CD4-positive, alpha-beta T cell (primary cell): Measurements from ENCODE around the gene STARD7. TPM values are rescaled to one million over a fixed set of nuclear protein-coding genes. Genes with fewer than 3 reads are reported as not detected.
A peak's percentile ranks its signal among the peaks of the same experiment; 100 is the strongest.

ENCODE experiments used
- ATAC-seq: fragments of 200-7000 bp; cut with Tn5 transposase; one replicate; pipeline ENCODE4 v1.10.0; 2022; ENCODE audit warnings: mild to moderate bottlenecking; ENCODE audit not compliant: poor library complexity
- CTCF ChIA-PET: fragments of 350-600 bp; sonication (Branson Sonifier 250); formaldehyde crosslinking; loops from one replicate; lab custom pipeline; 2021; ENCODE audit warnings: antibody characterized with exemption, inconsistent platforms; lab: Charles Lee
- POLR2A ChIA-PET: fragments of 350-600 bp; sonication (Branson Sonifier 250); formaldehyde crosslinking; loops from one replicate; lab custom pipeline; 2021; ENCODE audit warnings: antibody characterized with exemption, inconsistent platforms; lab: Charles Lee
- DNase-seq, 14 experiments: peaks; one replicate each; pipeline ENCODE4 v3.0.0-alpha.2; 2013 to 2020; ENCODE audit warnings: mixed read lengths in 2 of 14
- H3K27ac ChIP-seq, 2 donors: one replicate each; pipeline versions ENCODE4 v1.5.1 to v1.7.0; 2013; ENCODE audit warnings: low read length in 2 of 2, low read depth in 1 of 2, mild to moderate bottlenecking in 1 of 2
- H3K27me3 ChIP-seq, 2 experiments: 1 replicate in 1 of 2; 2 replicates in 1 of 2; pipeline versions ENCODE4 v1.6.1 to v1.7.0; 2013; ENCODE audit warnings: low read length in 2 of 2, control low read depth in 1 of 2, mild to moderate bottlenecking in 1 of 2, moderate library complexity in 1 of 2; ENCODE audit not compliant: insufficient read depth in 2 of 2, control insufficient read depth in 1 of 2
- H3K36me3 ChIP-seq: one replicate; pipeline ENCODE4 v1.6.1; 2013; ENCODE audit warnings: low read length, control low read depth; ENCODE audit not compliant: insufficient read depth
- H3K4me1 ChIP-seq: one replicate; pipeline ENCODE4 v1.6.1; 2013; ENCODE audit warnings: low read length, control low read depth; ENCODE audit not compliant: insufficient read depth
- H3K4me3 ChIP-seq: one replicate; pipeline ENCODE4 v1.5.1; 2013; ENCODE audit warnings: mild to moderate bottlenecking, low read length, moderate library complexity
- H3K9me3 ChIP-seq, 2 experiments: 1 replicate in 1 of 2; 2 replicates in 1 of 2; pipeline versions ENCODE4 v1.6.1 to v1.7.0; 2013; ENCODE audit warnings: low read length in 2 of 2, mild to moderate bottlenecking in 2 of 2, control low read depth in 1 of 2, moderate library complexity in 1 of 2; ENCODE audit not compliant: control insufficient read depth in 1 of 2, insufficient read depth in 1 of 2
- H3K27ac Mint-ChIP-seq: one replicate; pipeline ENCODE4 v1.8.0; 2020; ENCODE audit warnings: mixed read lengths
- H3K27me3 Mint-ChIP-seq: one replicate; pipeline ENCODE4 v1.8.0; 2021; ENCODE audit warnings: mixed read lengths
- H3K36me3 Mint-ChIP-seq: one replicate; pipeline ENCODE4 v1.8.0; 2021; ENCODE audit warnings: low read depth, mixed read lengths
- H3K4me1 Mint-ChIP-seq: one replicate; pipeline ENCODE4 v1.8.0; 2021; ENCODE audit warnings: low read depth, mixed read lengths
- H3K4me3 Mint-ChIP-seq: one replicate; pipeline ENCODE4 v1.8.0; 2020; ENCODE audit warnings: mild to moderate bottlenecking, mixed read lengths
- H3K9me3 Mint-ChIP-seq: one replicate; pipeline ENCODE4 v1.8.0; 2020; ENCODE audit warnings: mixed read lengths
- intact Hi-C, 2 experiments: fragments of 100-400 bp; cut with DNase I in 1 of 2; cut with micrococcal nuclease in 1 of 2; formaldehyde crosslinking; loops; one replicate each; pipeline versions ENCODE4 v1.15.1 to v1.9.0; 2023 to 2025; cut with DNase I, micrococcal nuclease
- total RNA-seq, 174 experiments: library from RNA in 2 of 174; stranded (reverse) in 2 of 174; gene quantifications; one replicate each; pipeline ENCODE4 v1.2.3 and lab custom pipeline; 2021 to 2026
- TF ChIP-seq, protein P1 (sequence below): fragments of 200-600 bp; IDR thresholded peaks from one replicate; pipeline ENCODE4 v1.8.0; 2022; ENCODE audit warnings: antibody characterized with exemption, mild to moderate bottlenecking

The STARD7 gene
- total RNA-seq, 2 experiments from 2014 or later, result 57.4 to 58.6 TPM

DNA sequence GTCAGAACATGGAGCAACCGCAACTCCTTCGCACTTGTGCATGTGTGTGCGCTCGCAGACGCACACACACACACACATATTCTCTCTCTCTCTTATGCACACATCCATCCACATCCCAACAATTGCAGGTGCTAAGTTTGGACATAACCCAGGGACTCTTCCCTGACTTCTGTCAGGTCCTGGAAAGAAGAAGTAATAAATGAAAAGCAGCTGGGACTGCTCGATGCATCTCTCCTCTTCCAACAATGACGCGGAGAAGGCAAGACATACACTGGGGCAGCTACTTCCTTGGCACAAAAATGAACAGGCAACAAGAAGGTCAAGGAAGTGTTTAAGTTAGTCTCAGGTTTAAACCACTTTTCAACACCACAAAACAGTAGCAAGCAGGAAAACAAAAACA lies 23.6 kb downstream of the STARD7 start:
- ATAC-seq, result no peak
- peaks cover 5% of the 10 kb centered on the region for H3K4me1 Mint-ChIP-seq

DNA sequence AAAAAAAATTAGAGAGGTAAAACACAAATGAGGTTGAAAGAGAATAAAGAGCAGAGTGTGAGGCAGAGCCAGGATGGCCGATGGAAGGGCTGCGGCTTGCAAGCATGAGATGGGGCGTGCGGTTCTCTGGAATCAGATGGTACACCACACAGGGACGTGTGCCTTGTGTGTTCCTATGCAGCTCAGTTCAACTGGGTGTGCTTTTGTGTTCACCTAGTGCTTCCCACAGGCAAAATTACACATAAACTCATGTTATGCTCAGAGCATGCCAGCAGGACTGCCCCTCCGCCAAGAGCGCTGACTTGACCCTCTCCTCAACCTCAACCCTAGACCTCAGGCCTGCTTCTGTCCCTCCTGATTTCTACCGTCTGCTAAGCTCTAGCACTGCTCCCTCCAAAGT lies 24.4 kb downstream of the STARD7 start:
- CTCF ChIA-PET, result no interaction called here
- no peak overlapping the region for H3K27ac ChIP-seq
- H3K36me3 ChIP-seq, result peaks cover 38% of the 10 kb centered on the region
- peak overlapping the region; percentile 36 for H3K27ac Mint-ChIP-seq
- no peaks in the 10 kb centered on the region for H3K9me3 Mint-ChIP-seq
- DNase-seq (no peak), ATAC-seq (peak; percentile 8)
- H3K4me3 ChIP-seq, result no peak overlapping the region
- H3K27me3 Mint-ChIP-seq, result no peaks in the 10 kb centered on the region
- no peaks in the 10 kb centered on the region for H3K27me3 ChIP-seq
- H3K4me3 Mint-ChIP-seq, result no peak overlapping the region
- POLR2A ChIA-PET, result no interaction called here
- H3K4me1 Mint-ChIP-seq, result peaks cover 5% of the 10 kb centered on the region
- H3K4me1 ChIP-seq, result peaks cover 4% of the 10 kb centered on the region
- intact Hi-C loops, result no loop called here
- TF ChIP-seq, protein P1, sequence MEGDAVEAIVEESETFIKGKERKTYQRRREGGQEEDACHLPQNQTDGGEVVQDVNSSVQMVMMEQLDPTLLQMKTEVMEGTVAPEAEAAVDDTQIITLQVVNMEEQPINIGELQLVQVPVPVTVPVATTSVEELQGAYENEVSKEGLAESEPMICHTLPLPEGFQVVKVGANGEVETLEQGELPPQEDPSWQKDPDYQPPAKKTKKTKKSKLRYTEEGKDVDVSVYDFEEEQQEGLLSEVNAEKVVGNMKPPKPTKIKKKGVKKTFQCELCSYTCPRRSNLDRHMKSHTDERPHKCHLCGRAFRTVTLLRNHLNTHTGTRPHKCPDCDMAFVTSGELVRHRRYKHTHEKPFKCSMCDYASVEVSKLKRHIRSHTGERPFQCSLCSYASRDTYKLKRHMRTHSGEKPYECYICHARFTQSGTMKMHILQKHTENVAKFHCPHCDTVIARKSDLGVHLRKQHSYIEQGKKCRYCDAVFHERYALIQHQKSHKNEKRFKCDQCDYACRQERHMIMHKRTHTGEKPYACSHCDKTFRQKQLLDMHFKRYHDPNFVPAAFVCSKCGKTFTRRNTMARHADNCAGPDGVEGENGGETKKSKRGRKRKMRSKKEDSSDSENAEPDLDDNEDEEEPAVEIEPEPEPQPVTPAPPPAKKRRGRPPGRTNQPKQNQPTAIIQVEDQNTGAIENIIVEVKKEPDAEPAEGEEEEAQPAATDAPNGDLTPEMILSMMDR, result no peak
- H3K36me3 Mint-ChIP-seq, result peaks cover 45% of the 10 kb centered on the region
- no peaks in the 10 kb centered on the region for H3K9me3 ChIP-seq

More for the DNA sequence above, 23.6 kb downstream of the STARD7 start:
- CTCF ChIA-PET, result no interaction called here
- H3K4me1 ChIP-seq, result peaks cover 3% of the 10 kb centered on the region
- TF ChIP-seq, protein P1, result no peak
- no peaks in the 10 kb centered on the region for H3K9me3 ChIP-seq
- peaks cover 46% of the 10 kb centered on the region for H3K36me3 ChIP-seq
- peak overlapping the region in 1 of 2 donors; percentile 3 for H3K27ac ChIP-seq
- peak overlapping the region; percentile 36 for H3K27ac Mint-ChIP-seq
- intact Hi-C loops, result no loop called here
- no peaks in the 10 kb centered on the region for H3K27me3 ChIP-seq
- no peak overlapping the region for H3K4me3 ChIP-seq
- peaks cover 53% of the 10 kb centered on the region for H3K36me3 Mint-ChIP-seq
- H3K4me3 Mint-ChIP-seq, result no peak overlapping the region
- no peaks in the 10 kb centered on the region for H3K27me3 Mint-ChIP-seq
- no peak for DNase-seq
- POLR2A ChIA-PET, result no interaction called here
- no peaks in the 10 kb centered on the region for H3K9me3 Mint-ChIP-seq

DNA sequence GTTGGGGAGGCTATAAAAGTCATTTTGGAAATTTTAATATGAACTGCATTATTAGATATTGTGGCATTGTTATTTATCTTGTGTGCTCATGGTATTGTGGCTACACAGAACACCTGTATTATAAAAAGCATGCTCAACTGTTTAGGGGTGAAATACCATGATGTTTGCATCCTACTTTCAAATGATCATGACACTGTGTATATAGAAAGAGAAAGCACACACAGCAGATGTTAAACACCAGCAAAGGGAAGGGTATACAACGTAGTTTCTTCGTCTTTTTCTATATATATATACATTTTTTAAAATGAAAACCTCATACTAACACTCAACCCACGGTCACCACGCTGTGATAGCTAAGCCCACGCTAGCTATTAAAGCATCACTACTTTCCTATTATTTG lies 27.1 kb downstream of the STARD7 start:
- ChIA-PET CTCF (no interaction called here), POLR2A (no interaction called here)
- Mint-ChIP-seq H3K4me3 (no peak overlapping the region), H3K9me3 (no peaks in the 10 kb centered on the region), H3K27me3 (no peaks in the 10 kb centered on the region), H3K36me3 (peaks cover 31% of the 10 kb centered on the region), H3K4me1 (peaks cover 5% of the 10 kb centered on the region), H3K27ac (no peak overlapping the region)
- TF ChIP-seq, protein P1, result no peak
- DNase-seq (no peak), ATAC-seq (no peak)
- peaks cover 4% of the 10 kb centered on the region for H3K4me1 ChIP-seq
- H3K4me3 ChIP-seq, result no peak overlapping the region
- intact Hi-C loops, result no loop called here
- H3K27me3 ChIP-seq, result no peaks in the 10 kb centered on the region
- no peak overlapping the region for H3K27ac ChIP-seq
- H3K36me3 ChIP-seq, result peaks cover 23% of the 10 kb centered on the region
- H3K9me3 ChIP-seq, result no peaks in the 10 kb centered on the region
